GM19043 (cell line): ENCODE measurements around the gene ASF1A.

Experiments
- ATAC-seq: cut with Tn5 transposase; IDR thresholded peaks from one replicate; pipeline ENCODE4 v1.9.1; 2021; ENCODE audit warnings: low read depth; ENCODE audit not compliant: unreplicated experiment

Gene ASF1A

DNA sequence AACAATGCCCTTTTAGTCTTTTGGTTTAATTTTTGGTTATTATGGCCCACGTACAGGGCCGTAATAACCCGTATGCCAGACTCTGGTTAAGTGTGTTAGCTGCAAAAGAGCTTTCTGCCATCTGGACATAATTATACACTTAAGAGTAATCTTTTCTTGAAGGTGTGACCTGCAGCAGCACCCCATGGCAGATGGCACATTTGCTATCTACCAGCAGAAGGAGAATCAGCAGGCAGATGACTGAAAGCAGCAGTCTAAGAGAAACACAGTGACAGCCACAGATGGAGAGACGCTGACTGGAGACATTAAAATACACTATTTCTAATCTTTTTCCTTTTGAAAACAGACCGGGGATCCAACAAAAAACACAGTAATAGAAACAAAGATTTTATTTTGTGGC lies 18.7 kb downstream of the ASF1A start:
- ATAC-seq, result no peak

DNA sequence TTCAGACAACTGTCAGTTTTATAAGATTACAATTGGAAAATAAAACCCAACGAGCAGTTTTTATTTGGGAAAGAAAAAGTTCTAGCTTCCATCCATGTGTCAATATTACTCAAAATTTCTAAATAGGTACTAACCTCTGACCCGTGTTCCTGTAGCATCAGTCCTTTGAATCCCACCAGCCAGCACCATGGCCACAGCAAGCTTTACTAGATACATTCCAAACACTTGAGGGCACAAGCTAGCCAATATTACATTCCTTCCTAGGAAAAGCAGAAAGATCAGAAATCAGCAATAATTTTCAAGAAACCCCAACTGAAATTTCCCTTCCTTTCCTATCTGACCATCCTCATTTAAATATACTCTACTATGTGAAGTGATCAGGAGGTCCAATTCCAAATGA lies 19.2 kb downstream of the ASF1A start:
- ATAC-seq, result no peak

DNA sequence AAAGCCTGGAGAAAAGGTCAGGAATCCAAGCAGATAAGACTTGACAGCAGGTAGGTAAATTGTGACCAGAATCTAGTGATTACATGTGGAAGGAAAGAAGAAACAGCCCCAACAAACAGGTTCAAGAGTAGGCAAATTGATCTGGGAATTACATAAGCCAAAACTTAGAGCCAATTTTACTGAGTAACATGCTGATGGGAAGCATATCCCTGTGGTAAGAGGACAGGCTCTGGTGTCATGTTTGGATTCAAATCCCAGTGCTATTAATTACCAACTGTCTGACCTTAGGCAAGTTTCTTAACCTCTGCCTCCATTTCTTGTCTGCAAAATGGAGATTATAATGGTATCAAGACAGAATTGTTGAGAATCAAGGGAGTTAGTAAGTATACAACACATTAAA lies 20.6 kb downstream of the ASF1A start:
- ATAC-seq, result no peak

DNA sequence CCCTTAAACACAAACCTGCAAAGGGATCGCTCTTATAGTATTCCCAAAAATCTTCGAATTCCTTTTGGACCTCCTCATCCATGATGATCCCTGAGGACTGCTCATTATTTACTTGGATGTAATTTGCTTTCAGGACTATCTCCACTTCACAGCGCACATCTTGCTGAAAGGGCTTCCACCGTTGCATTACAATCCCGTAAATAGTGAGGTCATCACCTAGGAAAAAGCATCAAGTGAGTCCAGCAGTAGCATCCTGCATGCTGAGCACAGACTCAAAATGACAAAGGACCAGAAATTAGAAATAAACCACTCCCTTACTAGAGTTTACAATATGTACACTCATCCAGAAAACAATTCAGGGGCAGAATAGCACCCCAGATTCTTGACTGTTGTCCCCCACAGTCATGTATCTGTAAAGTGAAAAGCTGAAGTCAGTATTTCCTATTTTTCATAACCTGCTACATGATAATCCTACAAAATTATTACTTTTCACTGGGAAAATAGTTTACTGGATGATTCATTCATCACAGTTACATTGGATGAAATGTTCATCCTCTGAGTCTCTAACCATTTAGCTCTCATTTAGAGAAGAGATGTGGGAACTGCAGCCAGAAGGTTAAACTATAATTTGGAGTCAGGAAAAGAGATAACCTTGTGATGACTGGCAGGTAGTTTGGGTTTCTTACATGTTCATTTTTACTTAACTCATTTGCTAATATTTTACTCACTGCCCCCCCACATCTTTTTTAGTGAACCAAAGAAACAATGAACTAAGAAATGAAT lies 23.8 kb downstream of the ASF1A start:
- no peak for ATAC-seq

DNA sequence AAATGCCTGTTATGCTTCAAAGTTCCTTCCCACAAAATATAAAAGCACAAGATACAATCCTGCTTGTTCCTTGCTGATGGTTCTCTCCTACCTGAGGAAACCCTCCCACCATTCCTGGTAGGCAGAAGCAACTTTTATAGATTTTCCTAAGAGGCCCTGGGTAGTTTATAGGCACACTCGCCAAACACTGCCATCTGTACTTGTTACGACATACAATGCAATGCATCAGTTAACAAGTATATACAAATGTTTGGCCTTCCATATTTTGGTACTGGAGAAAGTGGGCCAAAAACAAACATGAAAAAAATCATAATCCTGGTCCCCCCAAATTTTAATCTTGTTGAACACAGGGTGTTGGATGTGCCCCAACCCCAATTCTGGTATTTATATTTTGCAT lies 24.4 kb downstream of the ASF1A start:
- ATAC-seq, result no peak

DNA sequence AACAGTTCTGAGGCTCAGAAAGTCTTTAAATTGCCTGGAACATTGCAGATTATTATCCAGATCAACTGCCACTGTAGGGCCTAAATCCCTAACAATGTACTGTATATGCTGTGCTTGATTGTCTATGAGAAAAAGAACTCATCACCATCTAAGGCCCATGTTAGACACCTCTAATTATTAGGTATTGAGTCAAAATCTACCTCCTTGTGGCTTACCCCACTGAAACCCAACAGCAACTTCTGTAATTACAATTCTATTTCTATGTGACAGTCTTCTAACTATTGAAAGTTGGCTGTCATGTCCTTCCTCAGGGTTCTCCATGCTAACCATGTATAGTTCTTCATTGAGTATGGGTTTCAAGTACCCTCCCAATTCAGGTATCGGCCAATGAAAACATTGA lies 27.1 kb downstream of the ASF1A start:
- no peak for ATAC-seq

DNA sequence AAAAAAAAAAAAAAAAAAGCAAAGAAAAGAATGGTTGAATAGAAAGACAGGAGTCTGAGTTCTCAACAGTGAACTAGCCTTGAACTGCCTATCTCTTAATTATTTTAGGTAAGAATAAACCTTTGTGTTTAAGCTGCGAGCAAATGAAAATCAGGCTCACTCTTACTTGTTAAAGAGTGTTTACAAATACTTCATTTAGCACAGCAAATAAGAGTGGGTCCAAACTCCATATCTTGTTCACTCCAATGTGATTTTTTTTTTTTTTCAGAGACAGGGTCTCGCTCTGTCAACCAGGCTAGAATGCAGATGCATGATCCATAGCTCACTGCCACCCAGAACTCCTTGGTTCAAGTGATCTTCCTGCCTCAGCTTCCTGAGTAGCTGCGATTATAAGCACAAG lies 29.1 kb downstream of the ASF1A start:
- no peak for ATAC-seq

DNA sequence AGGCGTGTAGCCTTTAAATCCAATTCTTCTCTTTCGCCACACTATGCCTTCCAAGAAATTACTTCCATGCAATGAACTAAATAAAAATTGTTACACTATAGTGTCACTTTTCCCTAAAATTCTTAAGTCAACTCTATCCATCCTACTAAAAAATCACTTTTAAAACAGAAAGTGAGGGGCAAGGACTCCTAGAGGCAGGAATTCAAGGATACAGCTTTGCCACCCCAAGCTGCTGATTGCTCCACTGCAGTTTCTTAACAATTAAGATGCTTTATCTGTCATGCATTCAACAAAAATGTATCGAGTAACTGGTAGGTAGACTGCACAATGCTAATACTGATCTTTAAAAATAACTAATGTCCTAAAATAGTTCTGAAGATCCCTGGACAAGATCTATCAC lies 36.7 kb downstream of the ASF1A start:
- no peak for ATAC-seq

DNA sequence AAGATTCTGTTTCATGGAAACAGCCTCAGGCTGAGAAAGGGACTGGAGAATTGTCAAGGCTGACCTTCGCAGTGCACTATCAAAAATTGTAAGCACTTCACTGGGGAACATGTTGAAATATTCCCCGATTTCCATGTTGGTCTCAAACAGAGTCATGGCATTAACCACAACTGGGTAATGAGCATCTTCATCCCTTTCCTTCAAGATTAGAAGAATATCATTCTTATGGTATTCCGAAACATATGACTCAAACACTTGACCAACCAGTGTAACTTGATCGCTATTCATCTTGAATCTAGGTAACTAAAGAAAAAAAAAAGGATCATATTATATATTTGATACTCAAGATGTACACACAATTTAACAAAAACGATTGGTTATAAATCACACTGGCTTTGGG lies 37.5 kb downstream of the ASF1A start:
- no peak for ATAC-seq

DNA sequence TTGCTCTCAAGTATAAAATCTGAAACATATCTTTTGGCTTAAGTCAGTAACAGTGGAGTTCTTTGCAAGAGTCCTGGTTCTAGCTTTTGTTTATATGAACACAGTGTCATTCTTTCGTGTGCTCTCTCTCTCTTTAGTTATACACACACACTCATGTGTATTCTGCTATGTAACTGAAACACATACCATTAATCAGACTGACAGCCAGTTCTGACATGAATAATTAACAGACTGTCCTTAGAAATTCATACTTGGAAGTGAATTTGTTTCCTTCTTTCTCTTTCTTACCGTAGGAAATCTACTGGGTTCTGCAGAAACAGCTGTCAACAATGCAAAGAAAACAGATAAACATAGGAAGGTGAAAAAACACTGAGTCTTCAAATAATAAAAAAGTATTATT lies 38.5 kb downstream of the ASF1A start:
- ATAC-seq, result no peak

DNA sequence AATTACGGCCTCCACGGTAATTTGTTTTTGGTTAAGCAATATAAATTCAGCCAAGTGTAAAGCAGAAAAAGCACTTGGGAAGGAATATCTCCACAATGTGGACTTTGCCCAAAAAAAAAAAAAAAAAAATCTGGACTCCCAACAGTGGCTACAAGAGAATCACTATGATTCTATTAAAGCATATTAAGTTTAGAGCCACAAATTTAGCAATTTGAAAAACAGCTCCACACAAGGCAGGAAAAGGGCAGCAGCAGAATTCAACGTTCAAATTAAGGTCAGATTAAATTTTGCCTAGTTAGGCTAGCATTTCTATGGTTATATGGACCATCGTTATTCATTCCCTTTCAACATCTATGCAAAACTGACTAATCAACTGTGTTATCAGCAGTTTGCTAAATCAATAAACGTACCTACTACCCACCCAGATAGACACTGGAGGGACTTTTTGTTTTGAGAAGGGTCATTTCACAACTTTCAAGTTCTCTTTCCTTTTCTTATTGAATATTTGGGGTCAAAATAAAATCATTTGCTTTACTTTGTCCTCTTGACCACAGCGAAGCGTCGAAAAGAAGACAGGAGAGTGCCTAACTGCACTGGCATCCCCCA lies 40.0 kb downstream of the ASF1A start:
- peak; percentile 1 for ATAC-seq

DNA sequence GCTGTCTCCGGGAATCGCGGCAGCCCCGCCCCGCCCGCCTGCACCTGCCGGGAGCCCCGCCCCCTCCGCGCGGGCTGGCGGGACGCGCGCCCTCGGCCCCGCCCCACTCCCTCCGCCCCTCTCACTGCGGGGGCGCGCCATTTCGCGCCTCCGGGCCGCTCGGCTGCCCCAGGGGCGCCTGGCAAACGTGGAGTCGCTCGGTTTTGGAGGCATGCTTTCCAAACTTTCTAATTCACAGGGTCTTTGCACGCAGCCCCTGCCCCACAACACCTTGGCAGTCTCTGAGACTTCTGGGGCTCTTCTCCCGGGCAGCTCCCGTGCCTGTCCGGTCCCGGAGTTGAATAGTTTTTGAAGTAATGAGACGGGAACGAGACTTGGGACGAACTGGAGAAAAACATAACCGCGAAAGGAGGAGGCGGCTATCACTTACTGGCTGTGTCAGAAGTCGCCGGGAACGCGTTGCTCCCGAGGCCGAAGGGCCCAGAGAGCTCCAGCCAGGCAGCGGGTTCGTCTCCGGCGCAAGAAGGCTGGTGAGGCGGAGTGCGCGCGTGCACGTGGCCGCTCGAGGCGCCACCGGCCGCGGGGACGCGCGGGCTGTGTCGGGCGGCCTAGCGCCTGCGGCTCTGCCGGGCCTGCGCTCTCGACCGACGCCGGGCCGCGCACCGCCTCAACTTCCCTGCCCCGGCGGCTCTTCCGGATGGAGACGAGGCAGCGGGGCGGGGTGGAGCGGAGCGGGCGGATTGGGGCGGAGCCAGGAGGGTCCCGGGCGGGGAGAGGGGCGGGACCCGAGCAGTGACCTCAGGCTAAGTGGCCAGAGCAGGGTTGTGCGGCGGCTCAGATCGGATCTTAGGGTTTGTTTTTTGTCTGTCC lies 40.7 kb downstream of the ASF1A start, which contains the start of gene MCM9:
Gene MCM9 (minus strand): TSS at position 699 of the 870 bp plus-strand sequence. CDS start 3,436 bp downstream, outside the sequence.
- ATAC-seq, result peak; percentile 95

DNA sequence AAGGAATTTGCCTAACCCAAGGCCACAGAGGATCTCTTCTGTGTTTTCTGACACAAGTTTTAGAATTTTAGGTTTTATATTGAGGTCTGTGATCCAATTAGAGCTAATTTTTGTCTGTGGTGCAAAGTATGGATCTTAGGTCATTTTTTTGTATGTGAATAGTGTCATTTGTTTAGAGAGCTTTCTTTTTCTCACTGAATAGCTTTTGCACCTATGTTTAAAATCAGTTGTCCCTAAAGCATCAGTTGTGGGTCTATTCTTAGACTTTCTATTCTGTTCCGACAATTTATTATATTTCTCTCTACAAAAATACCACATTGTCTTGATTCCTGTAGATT lies 41.3 kb downstream of the ASF1A start:
- ATAC-seq, result peak; percentile 4

DNA sequence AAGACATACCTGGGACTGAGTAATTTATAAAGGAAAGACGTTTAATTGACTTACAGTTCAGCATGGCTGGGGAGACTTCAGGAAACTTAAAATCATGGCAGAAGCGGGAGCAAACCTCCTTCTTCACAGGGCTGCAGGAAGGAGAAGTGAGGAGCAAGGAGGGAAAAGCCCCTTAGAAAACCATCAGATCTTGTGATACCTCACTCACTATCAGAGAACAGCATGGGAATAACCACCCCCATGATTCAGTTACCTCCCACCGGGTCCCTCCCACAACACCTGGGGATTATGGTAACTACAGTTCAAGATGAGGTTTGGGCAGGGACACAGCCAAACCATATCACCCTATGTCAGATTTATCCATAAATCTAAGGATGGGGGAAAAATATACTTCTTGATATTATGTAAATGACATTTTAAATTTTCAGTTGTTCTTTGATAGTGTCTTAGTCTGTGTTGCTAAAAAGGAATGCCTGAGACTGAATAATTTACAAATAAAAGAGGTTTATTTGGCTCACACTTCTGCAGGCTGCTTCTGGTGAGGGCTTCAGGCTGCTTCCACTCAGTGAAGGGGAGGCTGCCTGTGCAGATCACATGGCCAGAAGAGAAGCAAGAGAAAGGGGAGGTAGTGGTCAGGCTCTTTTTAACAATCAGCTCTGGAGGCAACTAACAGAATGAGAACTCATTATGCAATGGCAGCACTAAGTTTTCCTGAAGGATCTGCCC lies 42.2 kb downstream of the ASF1A start:
- ATAC-seq, result no peak

DNA sequence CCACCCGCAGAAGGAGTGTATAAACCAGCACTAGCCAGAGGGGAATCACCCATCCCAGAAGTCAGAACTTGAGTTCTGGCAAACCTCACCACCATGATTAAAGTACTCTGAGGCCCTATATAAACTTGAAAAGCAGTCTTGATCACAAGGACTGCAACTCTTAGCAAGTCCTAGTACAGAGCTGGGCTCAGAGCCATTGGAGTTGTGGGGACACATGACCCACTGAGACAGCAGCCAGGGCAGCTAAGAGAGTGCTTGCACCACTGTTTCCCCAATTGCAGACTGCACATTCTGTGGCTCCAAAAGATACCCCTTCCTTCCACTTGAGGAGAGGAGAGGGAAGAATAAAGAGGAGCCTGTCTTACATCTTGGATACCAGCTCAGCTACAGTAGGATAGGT lies 45.7 kb downstream of the ASF1A start:
- ATAC-seq, result no peak

DNA sequence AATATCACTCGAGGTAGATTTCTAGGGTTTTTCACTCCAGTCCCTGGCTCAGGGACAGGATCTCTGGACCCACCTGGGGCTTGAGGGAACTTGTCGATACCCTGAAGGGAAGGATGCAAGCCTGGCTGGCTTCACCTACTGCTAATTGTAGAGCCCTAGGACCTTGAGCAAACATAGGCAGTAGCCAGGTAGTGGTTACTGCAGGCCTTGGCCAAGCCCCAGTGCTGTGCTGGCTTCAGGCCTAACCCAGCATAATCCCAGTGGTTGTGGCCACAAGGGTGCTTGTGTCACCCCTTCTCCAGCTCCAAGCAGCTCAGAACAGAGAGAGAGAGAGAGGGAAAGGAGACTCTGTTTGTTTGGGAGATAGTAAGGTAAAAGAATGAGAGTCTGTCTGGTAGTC lies 46.8 kb downstream of the ASF1A start:
- no peak for ATAC-seq

DNA sequence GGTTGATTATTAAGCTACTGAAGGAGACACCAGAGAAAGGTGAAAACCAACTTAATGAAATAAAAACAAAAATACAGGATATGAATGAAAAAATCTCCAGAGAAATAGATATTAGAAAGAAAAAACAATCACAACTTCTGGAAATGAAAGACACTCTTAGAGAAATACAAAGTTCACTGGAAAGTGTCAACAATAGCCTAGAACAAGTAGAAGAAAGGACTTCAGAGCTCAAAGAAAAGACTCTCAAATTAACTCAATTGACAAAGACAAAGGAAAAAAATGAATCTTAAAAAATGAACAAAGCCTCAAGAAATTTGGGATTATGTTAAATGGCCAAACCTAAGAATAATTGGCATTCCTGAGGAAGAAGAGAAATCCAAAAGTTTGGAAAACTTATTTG lies 51.3 kb downstream of the ASF1A start:
- ATAC-seq, result no peak

DNA sequence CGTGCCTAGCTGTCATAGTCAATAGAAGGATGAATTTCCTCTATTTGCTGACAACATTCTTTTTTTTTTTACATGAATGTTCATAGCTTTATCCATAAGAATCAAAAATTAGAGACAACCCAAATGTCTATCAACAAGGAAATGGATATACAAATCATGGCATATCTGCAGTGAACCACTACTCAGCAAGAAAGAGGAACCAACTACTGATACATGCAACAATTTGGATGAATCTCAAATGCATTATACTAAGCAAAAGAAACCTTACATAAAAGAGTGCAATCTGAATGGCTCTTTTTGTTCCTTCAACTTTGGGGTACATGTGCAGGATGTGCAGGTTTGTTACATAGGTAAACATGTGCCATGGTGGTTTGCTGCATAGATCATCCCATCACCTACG lies 58.7 kb downstream of the ASF1A start:
- ATAC-seq, result no peak

DNA sequence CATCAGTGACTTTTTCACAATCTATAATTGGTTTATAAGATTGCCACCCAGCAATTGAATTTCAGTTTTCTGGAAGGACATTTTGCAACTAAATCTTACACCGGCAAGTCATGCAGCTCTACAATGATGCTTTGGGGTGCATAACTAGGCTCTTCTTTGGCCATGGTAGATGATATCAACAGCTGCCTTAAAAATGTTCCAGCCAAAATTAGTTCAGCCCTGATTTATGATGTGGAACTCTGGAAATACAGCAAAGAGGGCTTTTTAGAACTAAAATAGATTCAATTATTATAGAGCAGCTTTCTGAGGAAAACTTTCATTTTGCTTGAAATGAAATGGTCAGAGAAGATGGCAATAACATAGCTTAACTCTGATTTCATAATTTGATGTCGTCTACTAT lies 59.4 kb downstream of the ASF1A start:
- ATAC-seq, result no peak
